Measurements from ENCODE around the gene HMGA1.

- no peak for TF ChIP-seq EZH2phosphoT487 (IDR thresholded peaks at IDR 0.05; ENCODE audit: insufficient read depth, low read depth)
- no peak for TF ChIP-seq EZH2 (IDR thresholded peaks at IDR 0.05; ENCODE audit: insufficient read depth, poor library complexity, severe bottlenecking)
Measured at GRCh38 chr6:34259529-34260069, 22.9 kb downstream of the HMGA1 start.
